HFFc6 (cell line): ENCODE data around the gene CCT2. TPM values are rescaled to one million over a fixed set of nuclear protein-coding genes. Genes with fewer than 3 reads are reported as not detected.

ENCODE experiments used
- DNase-seq: peaks from one replicate; pipeline ENCODE4 v3.0.0-alpha.2; 2018
- H3K27ac Mint-ChIP-seq: 2 replicates; pipeline ENCODE4 v1.8.0; 2020; ENCODE audit warnings: mild to moderate bottlenecking, mixed read lengths
- H3K27me3 Mint-ChIP-seq: 2 replicates; pipeline ENCODE4 v1.8.0; 2021; ENCODE audit warnings: mild to moderate bottlenecking, moderate library complexity, mixed read lengths; ENCODE audit not compliant: insufficient read depth
- H3K36me3 Mint-ChIP-seq: 2 replicates; pipeline ENCODE4 v1.8.0; 2021; ENCODE audit warnings: low read depth, mixed read lengths
- H3K4me1 Mint-ChIP-seq: 2 replicates; pipeline ENCODE4 v1.8.0; 2020; ENCODE audit warnings: low read depth, mixed read lengths
- H3K4me3 Mint-ChIP-seq: 2 replicates; pipeline ENCODE4 v1.8.0; 2020; ENCODE audit warnings: mild to moderate bottlenecking, moderate library complexity, mixed read lengths
- H3K9me3 Mint-ChIP-seq: 2 replicates; pipeline ENCODE4 v1.8.0; 2020; ENCODE audit warnings: mild to moderate bottlenecking, mixed read lengths
- CTCF ChIP-seq: fragments of 200-600 bp; sonication (generic); IDR thresholded peaks from 2 replicates; pipeline ENCODE4 v1.5.0; 2021; ENCODE audit warnings: antibody characterized with exemption, mild to moderate bottlenecking
- total RNA-seq, 6 experiments: library from RNA; stranded (reverse); fragmentation: NEBNext Ultra II Directional; extraction: Animal tissue kit (Norgen Biotek cat#: 25700); gene quantifications; 2 replicates in 1 of 6; 3 replicates in 5 of 6; pipeline ENCODE4 v1.2.3, GENCODE V29; 2021

Gene CCT2
- total RNA-seq, 6 experiments from 2014 or later, result 229 to 305 (median 232) TPM

- H3K27ac Mint-ChIP-seq, result no peak overlapping the region
- no peak for TF ChIP-seq CTCF
- H3K4me3 Mint-ChIP-seq, result no peak overlapping the region
- H3K4me1 Mint-ChIP-seq, result no peaks in the 10 kb centered on the region
- peaks cover 40% of the 10 kb centered on the region for H3K27me3 Mint-ChIP-seq
- DNase-seq, result no peak
- H3K36me3 Mint-ChIP-seq, result no peaks in the 10 kb centered on the region; the same call in 1 of the 2 replicates
- no peaks in the 10 kb centered on the region for H3K9me3 Mint-ChIP-seq
These were observed 35.7 kb downstream of the CCT2 start for GRCh38 chr12:69620921-69621320.

- TF ChIP-seq CTCF, result no peak
- no peak for DNase-seq
- no peak overlapping the region for H3K4me3 Mint-ChIP-seq
- H3K4me1 Mint-ChIP-seq, result no peaks in the 10 kb centered on the region
- no peak overlapping the region for H3K27ac Mint-ChIP-seq
- peaks cover 36% of the 10 kb centered on the region for H3K27me3 Mint-ChIP-seq
- no peaks in the 10 kb centered on the region for H3K9me3 Mint-ChIP-seq
- H3K36me3 Mint-ChIP-seq, result no peaks in the 10 kb centered on the region
These were observed 36.3 kb downstream of the CCT2 start for GRCh38 chr12:69621551-69621950.

GRCh38 chr12:69623970-69624369 is 38.7 kb downstream of the CCT2 start:
- Mint-ChIP-seq H3K27me3 (peaks cover 24% of the 10 kb centered on the region), H3K4me3 (no peak overlapping the region)
- no peak for DNase-seq

GRCh38 chr12:69627501-69627900 is 42.2 kb downstream of the CCT2 start:
- no peaks in the 10 kb centered on the region for H3K4me1 Mint-ChIP-seq
- H3K9me3 Mint-ChIP-seq, result no peaks in the 10 kb centered on the region
- no peak for DNase-seq
- H3K4me3 Mint-ChIP-seq, result no peak overlapping the region
- H3K36me3 Mint-ChIP-seq, result no peaks in the 10 kb centered on the region
- no peak overlapping the region for H3K27ac Mint-ChIP-seq
- H3K27me3 Mint-ChIP-seq, result peaks cover 15% of the 10 kb centered on the region
- no peak for TF ChIP-seq CTCF

More at GRCh38 chr12:69623970-69624369, 38.7 kb downstream of the CCT2 start:
- TF ChIP-seq CTCF, result no peak
- Mint-ChIP-seq H3K27ac (no peak overlapping the region), H3K4me1 (no peaks in the 10 kb centered on the region), H3K36me3 (no peaks in the 10 kb centered on the region), H3K9me3 (no peaks in the 10 kb centered on the region)

- H3K4me1 Mint-ChIP-seq, result no peaks in the 10 kb centered on the region
- H3K4me3 Mint-ChIP-seq, result no peak overlapping the region
- no peak overlapping the region for H3K27ac Mint-ChIP-seq
- no peaks in the 10 kb centered on the region for H3K9me3 Mint-ChIP-seq
- peaks cover 9% of the 10 kb centered on the region; the same call in 1 of the 2 replicates for H3K27me3 Mint-ChIP-seq
- no peak for DNase-seq
- peak; percentile 47 for TF ChIP-seq CTCF
- H3K36me3 Mint-ChIP-seq, result no peaks in the 10 kb centered on the region
These were observed 44.9 kb downstream of the CCT2 start for GRCh38 chr12:69630191-69630590.

GRCh38 chr12:69633061-69633460 is 47.8 kb downstream of the CCT2 start:
- Mint-ChIP-seq H3K27ac (no peak overlapping the region), H3K4me1 (no peaks in the 10 kb centered on the region), H3K27me3 (peaks cover 7% of the 10 kb centered on the region; the same call in 1 of the 2 replicates), H3K36me3 (no peaks in the 10 kb centered on the region), H3K9me3 (no peaks in the 10 kb centered on the region), H3K4me3 (no peak overlapping the region)
- no peak for DNase-seq
- TF ChIP-seq CTCF, result peak; percentile 64
